ENCODE results near the gene FAP.

FAP gene

GRCh38 chr2:162258686-162259085 lies 15.4 kb upstream of the FAP start:
- Histone ChIP-seq H3K4me1 (ENCODE audit: control insufficient read depth, insufficient read depth, low read length) (no peaks in the 10 kb centered on the region), H3K36me3 (ENCODE audit: control insufficient read depth, insufficient read depth, low read length) (no peaks in the 10 kb centered on the region), H3K9me3 (ENCODE audit: control insufficient read depth, low read length) (no peaks in the 10 kb centered on the region), H3K27ac (ENCODE audit: insufficient read depth, low read depth, low read length, poor library complexity, severe bottlenecking) (no peak overlapping the region), H3K4me3 (ENCODE audit: insufficient read depth, low read depth, low read length) (no peak overlapping the region), H3K27me3 (ENCODE audit: control insufficient read depth, insufficient read depth, low read length, poor library complexity, severe bottlenecking) (no peaks in the 10 kb centered on the region)
- WGBS, 2 experiments, result 84 to 89% methylated on average over 2 of the region's 2 CpGs

GRCh38 chr2:162258169-162258568 lies 14.9 kb upstream of the FAP start:
- H3K4me1 ChIP-seq (ENCODE audit: control insufficient read depth, insufficient read depth, low read length), result no peaks in the 10 kb centered on the region
- H3K36me3 ChIP-seq (ENCODE audit: control insufficient read depth, insufficient read depth, low read length), result no peaks in the 10 kb centered on the region
- H3K27ac ChIP-seq (ENCODE audit: insufficient read depth, low read depth, low read length, poor library complexity, severe bottlenecking), result no peak overlapping the region
- WGBS, 2 experiments, result 91 to 94% methylated on average over 4 of the region's 4 CpGs
- no peaks in the 10 kb centered on the region for H3K27me3 ChIP-seq (ENCODE audit: control insufficient read depth, insufficient read depth, low read length, poor library complexity, severe bottlenecking)
- no peak overlapping the region for H3K4me3 ChIP-seq (ENCODE audit: insufficient read depth, low read depth, low read length)
- H3K9me3 ChIP-seq (ENCODE audit: control insufficient read depth, low read length), result no peaks in the 10 kb centered on the region

- Histone ChIP-seq H3K4me1 (ENCODE audit: control insufficient read depth, insufficient read depth, low read length) (no peaks in the 10 kb centered on the region), H3K9me3 (ENCODE audit: control insufficient read depth, low read length) (no peaks in the 10 kb centered on the region), H3K27ac (ENCODE audit: insufficient read depth, low read depth, low read length, poor library complexity, severe bottlenecking) (no peak overlapping the region), H3K36me3 (ENCODE audit: control insufficient read depth, insufficient read depth, low read length) (no peaks in the 10 kb centered on the region), H3K27me3 (ENCODE audit: control insufficient read depth, insufficient read depth, low read length, poor library complexity, severe bottlenecking) (no peaks in the 10 kb centered on the region), H3K4me3 (ENCODE audit: insufficient read depth, low read depth, low read length) (no peak overlapping the region)
- WGBS, 2 experiments, result no CpG with 5 or more reads among the region's 1 CpG
Measured at GRCh38 chr2:162257425-162257824, 14.2 kb upstream of the FAP start.

- Histone ChIP-seq H3K4me1 (ENCODE audit: control insufficient read depth, insufficient read depth, low read length) (no peaks in the 10 kb centered on the region), H3K36me3 (ENCODE audit: control insufficient read depth, insufficient read depth, low read length) (no peaks in the 10 kb centered on the region), H3K4me3 (ENCODE audit: insufficient read depth, low read depth, low read length) (no peak overlapping the region), H3K9me3 (ENCODE audit: control insufficient read depth, low read length) (no peaks in the 10 kb centered on the region), H3K27ac (ENCODE audit: insufficient read depth, low read depth, low read length, poor library complexity, severe bottlenecking) (no peak overlapping the region), H3K27me3 (ENCODE audit: control insufficient read depth, insufficient read depth, low read length, poor library complexity, severe bottlenecking) (no peaks in the 10 kb centered on the region)
- WGBS, 2 experiments, result 95 to 96% methylated on average over 2 of the region's 2 CpGs
Measured at GRCh38 chr2:162256591-162256991, 13.3 kb upstream of the FAP start.

- H3K36me3 ChIP-seq (ENCODE audit: control insufficient read depth, insufficient read depth, low read length), result no peaks in the 10 kb centered on the region
- no peak overlapping the region for H3K27ac ChIP-seq (ENCODE audit: insufficient read depth, low read depth, low read length, poor library complexity, severe bottlenecking)
- 87 to 94% methylated on average over 2 of the region's 2 CpGs for WGBS, 2 experiments
- no peaks in the 10 kb centered on the region for H3K9me3 ChIP-seq (ENCODE audit: control insufficient read depth, low read length)
- H3K27me3 ChIP-seq (ENCODE audit: control insufficient read depth, insufficient read depth, low read length, poor library complexity, severe bottlenecking), result no peaks in the 10 kb centered on the region
- no peak overlapping the region for H3K4me3 ChIP-seq (ENCODE audit: insufficient read depth, low read depth, low read length)
- H3K4me1 ChIP-seq (ENCODE audit: control insufficient read depth, insufficient read depth, low read length), result no peaks in the 10 kb centered on the region
Measured at GRCh38 chr2:162254236-162254871, 11.1 kb upstream of the FAP start.

GRCh38 chr2:162253435-162253834 lies 10.2 kb upstream of the FAP start:
- H3K27me3 ChIP-seq (ENCODE audit: control insufficient read depth, insufficient read depth, low read length, poor library complexity, severe bottlenecking), result no peaks in the 10 kb centered on the region
- H3K4me3 ChIP-seq (ENCODE audit: insufficient read depth, low read depth, low read length), result no peak overlapping the region
- no peak overlapping the region for H3K27ac ChIP-seq (ENCODE audit: insufficient read depth, low read depth, low read length, poor library complexity, severe bottlenecking)
- WGBS, 2 experiments, result 88% methylated on average over 2 to 3 of the region's 3 CpGs
- no peaks in the 10 kb centered on the region for H3K9me3 ChIP-seq (ENCODE audit: control insufficient read depth, low read length)
- no peaks in the 10 kb centered on the region for H3K36me3 ChIP-seq (ENCODE audit: control insufficient read depth, insufficient read depth, low read length)
- H3K4me1 ChIP-seq (ENCODE audit: control insufficient read depth, insufficient read depth, low read length), result no peaks in the 10 kb centered on the region

- no peaks in the 10 kb centered on the region for H3K27me3 ChIP-seq (ENCODE audit: control insufficient read depth, insufficient read depth, low read length, poor library complexity, severe bottlenecking)
- 91 to 100% methylated on average over 2 of the region's 2 CpGs for WGBS, 2 experiments
Measured at GRCh38 chr2:162252153-162252552, 8.9 kb upstream of the FAP start.

GRCh38 chr2:162245781-162246180 lies 2.5 kb upstream of the FAP start:
- Histone ChIP-seq H3K27ac (ENCODE audit: insufficient read depth, low read depth, low read length, poor library complexity, severe bottlenecking) (no peak overlapping the region), H3K4me3 (ENCODE audit: insufficient read depth, low read depth, low read length) (no peak overlapping the region), H3K4me1 (ENCODE audit: control insufficient read depth, insufficient read depth, low read length) (no peaks in the 10 kb centered on the region), H3K27me3 (ENCODE audit: control insufficient read depth, insufficient read depth, low read length, poor library complexity, severe bottlenecking) (no peaks in the 10 kb centered on the region), H3K9me3 (ENCODE audit: control insufficient read depth, low read length) (no peaks in the 10 kb centered on the region), H3K36me3 (ENCODE audit: control insufficient read depth, insufficient read depth, low read length) (no peaks in the 10 kb centered on the region)

More at GRCh38 chr2:162252153-162252552, 8.9 kb upstream of the FAP start:
- no peaks in the 10 kb centered on the region for H3K9me3 ChIP-seq (ENCODE audit: control insufficient read depth, low read length)
- H3K4me3 ChIP-seq (ENCODE audit: insufficient read depth, low read depth, low read length), result no peak overlapping the region
- H3K4me1 ChIP-seq (ENCODE audit: control insufficient read depth, insufficient read depth, low read length), result no peaks in the 10 kb centered on the region
- H3K36me3 ChIP-seq (ENCODE audit: control insufficient read depth, insufficient read depth, low read length), result no peaks in the 10 kb centered on the region
- no peak overlapping the region for H3K27ac ChIP-seq (ENCODE audit: insufficient read depth, low read depth, low read length, poor library complexity, severe bottlenecking)

GRCh38 chr2:162245061-162245460 lies 1.8 kb upstream of the FAP start:
- WGBS, 2 experiments, result 95 to 100% methylated on average over 1 of the region's 1 CpG
- no peak overlapping the region for H3K4me3 ChIP-seq (ENCODE audit: insufficient read depth, low read depth, low read length)

GRCh38 chr2:162244541-162245031 lies 1.3 kb upstream of the FAP start:
- no peaks in the 10 kb centered on the region for H3K27me3 ChIP-seq (ENCODE audit: control insufficient read depth, insufficient read depth, low read length, poor library complexity, severe bottlenecking)
- H3K9me3 ChIP-seq (ENCODE audit: control insufficient read depth, low read length), result no peaks in the 10 kb centered on the region
- no peaks in the 10 kb centered on the region for H3K36me3 ChIP-seq (ENCODE audit: control insufficient read depth, insufficient read depth, low read length)
- no peak overlapping the region for H3K4me3 ChIP-seq (ENCODE audit: insufficient read depth, low read depth, low read length)
- H3K4me1 ChIP-seq (ENCODE audit: control insufficient read depth, insufficient read depth, low read length), result no peaks in the 10 kb centered on the region
- no peak overlapping the region for H3K27ac ChIP-seq (ENCODE audit: insufficient read depth, low read depth, low read length, poor library complexity, severe bottlenecking)
- 96 to 97% methylated on average over 2 of the region's 2 CpGs for WGBS, 2 experiments

More at GRCh38 chr2:162245061-162245460, 1.8 kb upstream of the FAP start:
- Histone ChIP-seq H3K27me3 (ENCODE audit: control insufficient read depth, insufficient read depth, low read length, poor library complexity, severe bottlenecking) (no peaks in the 10 kb centered on the region), H3K4me1 (ENCODE audit: control insufficient read depth, insufficient read depth, low read length) (no peaks in the 10 kb centered on the region), H3K36me3 (ENCODE audit: control insufficient read depth, insufficient read depth, low read length) (no peaks in the 10 kb centered on the region), H3K27ac (ENCODE audit: insufficient read depth, low read depth, low read length, poor library complexity, severe bottlenecking) (no peak overlapping the region), H3K9me3 (ENCODE audit: control insufficient read depth, low read length) (no peaks in the 10 kb centered on the region)

- WGBS, 2 experiments, result 100% methylated on average over 1 of the region's 1 CpG
- H3K27me3 ChIP-seq (ENCODE audit: control insufficient read depth, insufficient read depth, low read length, poor library complexity, severe bottlenecking), result no peaks in the 10 kb centered on the region
- no peaks in the 10 kb centered on the region for H3K4me1 ChIP-seq (ENCODE audit: control insufficient read depth, insufficient read depth, low read length)
- no peaks in the 10 kb centered on the region for H3K36me3 ChIP-seq (ENCODE audit: control insufficient read depth, insufficient read depth, low read length)
- H3K9me3 ChIP-seq (ENCODE audit: control insufficient read depth, low read length), result no peaks in the 10 kb centered on the region
- H3K27ac ChIP-seq (ENCODE audit: insufficient read depth, low read depth, low read length, poor library complexity, severe bottlenecking), result no peak overlapping the region
- no peak overlapping the region for H3K4me3 ChIP-seq (ENCODE audit: insufficient read depth, low read depth, low read length)
Measured at GRCh38 chr2:162243715-162244114, 470 bp upstream of the FAP start.
